NCI-H2196 (cell line): ENCODE data around the gene ADAMTSL5.
"Not testable (repeated sequence)": the region's sequence is repeated elsewhere in the genome, so short reads cannot be mapped to it uniquely, and the experiment has no call there.

Experiments used
- DNase-seq: peaks from one replicate; lab custom pipeline; 2025; ENCODE audit not compliant: unreplicated experiment; lab: John Stamatoyannopoulos, UW

Gene ADAMTSL5, protein sequence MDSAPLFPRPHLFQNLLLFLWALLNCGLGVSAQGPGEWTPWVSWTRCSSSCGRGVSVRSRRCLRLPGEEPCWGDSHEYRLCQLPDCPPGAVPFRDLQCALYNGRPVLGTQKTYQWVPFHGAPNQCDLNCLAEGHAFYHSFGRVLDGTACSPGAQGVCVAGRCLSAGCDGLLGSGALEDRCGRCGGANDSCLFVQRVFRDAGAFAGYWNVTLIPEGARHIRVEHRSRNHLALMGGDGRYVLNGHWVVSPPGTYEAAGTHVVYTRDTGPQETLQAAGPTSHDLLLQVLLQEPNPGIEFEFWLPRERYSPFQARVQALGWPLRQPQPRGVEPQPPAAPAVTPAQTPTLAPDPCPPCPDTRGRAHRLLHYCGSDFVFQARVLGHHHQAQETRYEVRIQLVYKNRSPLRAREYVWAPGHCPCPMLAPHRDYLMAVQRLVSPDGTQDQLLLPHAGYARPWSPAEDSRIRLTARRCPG

DNA sequence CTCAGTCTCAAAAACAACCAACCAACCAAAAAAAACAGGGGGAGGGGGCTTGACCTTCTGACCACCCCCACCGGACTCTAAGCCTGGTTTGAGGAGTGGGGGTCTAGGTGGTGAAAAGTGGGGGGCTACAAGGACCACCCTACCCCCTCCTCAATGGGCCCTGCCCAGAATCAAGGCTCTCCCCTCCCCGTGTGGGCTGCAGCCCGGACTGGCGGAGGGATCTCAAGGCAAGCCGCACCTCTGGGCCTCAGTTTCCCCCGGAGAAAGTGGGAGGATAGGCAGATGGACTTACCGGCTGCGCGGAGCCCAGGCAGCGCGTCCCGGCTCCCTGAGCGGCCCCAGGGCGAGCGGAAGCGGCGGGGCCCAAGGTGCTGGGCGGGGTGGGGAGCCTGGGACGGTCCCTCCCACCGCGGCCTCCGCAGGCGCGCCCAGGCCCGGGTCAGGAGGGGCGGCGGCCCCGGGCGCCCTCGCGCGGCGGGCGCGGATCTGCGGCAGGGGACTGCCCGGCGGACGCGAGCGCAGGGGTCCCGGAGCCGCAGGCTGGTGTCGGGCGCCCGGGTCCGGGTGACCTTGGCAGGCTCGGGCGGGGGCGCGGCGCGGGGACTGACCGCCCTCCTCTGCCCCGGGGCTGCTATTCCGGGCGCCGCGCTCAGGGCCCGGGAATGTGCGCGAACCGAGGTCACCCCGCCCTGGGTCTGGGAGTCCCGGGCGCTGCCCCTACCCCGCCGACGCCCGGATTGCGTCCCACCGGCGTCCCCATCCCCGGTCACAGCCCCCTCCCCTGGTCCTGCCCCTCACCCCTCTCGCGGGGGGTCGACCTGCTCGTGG lies at the start of gene ADAMTSL5:
TSS of gene ADAMTSL5 (minus strand) at position 349 of the 828 bp plus-strand sequence. CDS start 2,076 bp downstream, outside the sequence.
- peak; percentile 74 for DNase-seq

DNA sequence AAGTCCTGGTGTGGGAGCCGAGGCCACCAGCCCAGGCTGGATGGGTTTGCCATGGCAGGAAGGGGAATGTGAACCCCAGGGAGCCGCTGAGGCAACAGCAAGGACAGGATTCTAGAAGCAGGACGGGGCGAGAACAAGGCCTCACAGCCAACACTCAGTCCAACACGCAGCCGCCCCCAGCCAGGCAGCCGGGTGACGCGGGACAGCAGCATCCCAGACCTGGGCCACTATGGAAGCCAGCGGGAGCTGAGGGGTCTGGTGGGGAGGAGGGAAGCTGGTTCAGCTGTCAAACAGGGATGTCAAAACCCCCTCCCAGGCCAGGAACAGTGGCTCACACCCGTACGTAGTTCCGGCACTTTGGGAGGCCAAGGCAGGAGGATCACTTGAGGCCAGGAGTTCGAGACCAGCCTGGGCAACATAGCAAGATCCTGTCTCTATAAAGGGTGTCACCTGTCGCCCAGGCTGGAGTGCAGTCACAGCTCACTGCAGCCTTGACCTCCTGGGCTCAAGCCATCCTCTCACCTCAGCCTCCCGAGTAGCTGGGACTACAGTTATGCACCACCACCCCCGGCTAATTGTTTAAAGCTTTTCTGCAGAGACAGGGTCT lies 48.5 kb upstream of the ADAMTSL5 start:
- no peak for DNase-seq

DNA sequence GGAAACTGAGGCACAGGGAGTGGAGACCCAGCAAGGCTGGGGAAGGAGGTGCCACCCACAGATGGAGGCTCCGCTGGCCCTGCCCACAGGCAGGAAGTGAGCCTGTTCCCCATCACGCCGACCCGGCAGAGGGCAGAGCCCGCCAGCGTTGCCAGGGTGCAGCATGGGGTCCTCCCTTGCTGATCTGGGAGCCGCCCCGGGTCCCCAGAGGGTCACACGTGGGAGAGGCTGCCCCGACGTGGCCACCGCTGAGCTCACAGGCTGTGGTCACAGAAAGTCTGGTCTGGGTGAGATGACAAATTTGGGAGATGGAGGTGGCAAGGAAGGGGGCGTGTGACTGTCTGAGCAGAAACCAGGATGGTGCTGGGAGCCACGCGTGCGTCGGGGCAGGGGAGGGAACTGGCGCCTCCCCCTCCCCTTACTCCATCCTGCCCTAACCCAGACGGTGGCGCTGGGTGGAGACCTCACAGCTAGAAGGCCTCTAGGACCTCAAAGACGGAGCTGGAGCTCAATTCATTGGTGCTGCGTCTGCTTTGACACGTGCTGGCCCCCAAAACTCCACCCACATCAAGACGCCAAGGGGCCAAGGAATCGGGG lies 47.6 kb upstream of the ADAMTSL5 start:
- no peak for DNase-seq

DNA sequence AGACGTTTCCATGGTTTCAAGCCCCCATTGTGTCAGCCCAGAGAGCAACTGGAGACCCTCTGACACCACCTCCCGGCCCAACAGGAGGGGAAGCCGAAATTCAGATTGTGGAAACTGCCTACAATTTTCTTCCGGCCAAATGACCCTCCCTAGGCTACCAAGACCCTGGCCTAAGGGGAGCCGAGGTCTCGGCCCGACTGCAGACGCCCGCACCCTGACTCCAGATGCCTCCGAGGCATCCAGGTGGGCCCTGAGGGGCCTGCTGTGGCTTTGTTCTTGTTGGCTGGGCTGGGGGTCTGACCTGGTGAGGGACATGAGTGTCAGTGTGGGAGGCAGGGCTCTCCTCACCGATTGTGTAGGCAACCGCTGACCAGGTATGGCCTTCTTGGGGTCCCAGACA lies 45.7 kb upstream of the ADAMTSL5 start:
- DNase-seq: no peak

DNA sequence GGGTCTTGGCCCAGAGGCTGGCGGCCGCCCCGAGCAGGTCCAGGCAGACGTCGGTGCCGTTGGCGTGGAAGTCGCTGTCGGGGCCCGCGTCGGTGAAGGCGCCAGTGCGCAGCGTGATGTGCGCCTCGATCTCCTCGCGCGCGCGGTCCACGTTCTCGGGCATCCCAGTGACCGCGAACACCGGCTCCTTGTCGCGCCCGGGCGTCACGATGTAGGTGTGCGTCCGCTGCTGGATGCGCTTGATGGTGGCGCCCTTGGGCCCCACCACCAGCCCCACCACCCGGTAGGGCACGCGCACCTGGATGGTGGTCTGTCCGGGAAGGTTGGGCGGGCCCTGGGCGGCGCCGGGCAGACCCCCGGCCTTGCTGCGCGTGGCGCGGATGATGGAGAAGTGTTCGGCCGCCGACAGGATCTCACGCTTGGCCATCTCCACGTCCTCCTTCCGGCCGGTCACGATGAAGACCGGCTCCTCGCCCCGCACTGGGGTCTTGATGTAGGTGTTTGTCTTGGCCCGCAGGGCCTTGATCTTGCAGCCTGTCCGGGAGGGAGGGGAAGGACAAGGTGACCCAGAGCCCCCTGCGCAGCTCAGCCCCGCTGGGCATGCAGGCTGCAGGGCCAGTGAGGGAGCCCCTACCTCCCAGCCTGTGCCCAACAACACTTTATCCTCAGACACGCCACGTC lies 43.7 kb upstream of the ADAMTSL5 start:
- DNase-seq: no peak

DNA sequence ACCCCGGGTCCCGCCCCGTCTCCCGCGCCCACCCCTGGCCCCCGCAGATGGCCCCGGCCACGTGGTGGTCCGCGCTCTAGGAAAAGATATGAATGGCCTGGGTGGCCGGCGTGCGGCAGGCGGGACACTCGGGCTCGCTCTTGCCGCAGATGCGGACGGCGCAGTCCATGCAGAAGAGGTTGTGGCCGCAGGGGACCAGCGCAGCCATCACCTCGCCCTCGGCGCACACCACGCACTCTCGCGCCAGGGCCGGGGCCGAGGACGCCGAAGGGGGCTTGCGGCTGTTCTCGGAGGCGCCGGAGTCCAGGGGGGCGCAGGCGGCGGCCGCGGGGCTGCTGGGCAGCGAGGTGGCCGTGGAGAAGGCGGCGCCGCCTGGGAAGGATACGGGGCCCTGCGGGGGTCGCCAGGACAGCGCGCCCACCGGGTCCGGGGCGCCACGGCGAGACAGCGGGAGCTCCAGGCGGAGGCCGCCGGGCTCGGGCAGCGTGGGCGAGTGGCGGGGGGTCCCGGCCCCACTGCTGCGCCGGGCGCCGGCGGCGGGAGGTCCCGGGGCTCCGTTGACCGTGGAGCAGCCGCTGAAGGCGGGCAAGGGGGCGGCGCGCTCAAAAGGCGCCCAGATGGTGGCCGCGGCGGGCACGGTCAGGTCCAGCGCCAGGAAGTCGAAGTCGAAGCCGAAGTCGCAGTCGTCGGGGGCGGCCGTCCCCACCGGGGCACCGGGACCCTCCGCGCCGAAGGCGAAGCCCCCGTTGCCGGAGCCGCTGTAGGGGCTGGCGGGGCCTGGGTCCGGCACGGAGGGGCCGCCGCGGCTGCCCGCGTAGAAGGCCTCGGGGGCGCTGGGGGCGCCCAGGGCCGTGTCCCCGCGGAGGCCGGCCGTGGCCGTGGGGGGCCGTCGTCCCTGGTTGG lies 42.9 kb upstream of the ADAMTSL5 start:
- no peak for DNase-seq

DNA sequence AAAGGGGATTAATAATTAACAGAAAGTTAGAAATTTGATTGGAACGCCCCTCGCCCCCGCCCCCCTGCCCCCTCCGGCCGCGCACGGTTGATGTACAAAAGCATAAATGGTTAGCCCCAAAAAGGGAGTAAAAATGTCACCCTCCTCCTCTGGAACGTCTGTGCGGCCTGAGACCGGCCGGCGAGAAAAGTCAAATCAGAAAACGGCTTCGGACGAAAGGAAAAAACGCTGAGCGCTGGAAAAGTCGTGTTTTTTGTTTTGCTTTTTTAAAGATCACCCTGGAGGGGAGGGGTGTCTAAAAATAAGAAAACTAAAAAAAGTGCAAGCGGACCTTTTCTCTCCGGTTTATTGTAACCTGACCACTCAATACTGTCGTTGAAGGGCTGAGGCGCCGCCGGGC lies 42.1 kb upstream of the ADAMTSL5 start:
- DNase-seq: no peak

DNA sequence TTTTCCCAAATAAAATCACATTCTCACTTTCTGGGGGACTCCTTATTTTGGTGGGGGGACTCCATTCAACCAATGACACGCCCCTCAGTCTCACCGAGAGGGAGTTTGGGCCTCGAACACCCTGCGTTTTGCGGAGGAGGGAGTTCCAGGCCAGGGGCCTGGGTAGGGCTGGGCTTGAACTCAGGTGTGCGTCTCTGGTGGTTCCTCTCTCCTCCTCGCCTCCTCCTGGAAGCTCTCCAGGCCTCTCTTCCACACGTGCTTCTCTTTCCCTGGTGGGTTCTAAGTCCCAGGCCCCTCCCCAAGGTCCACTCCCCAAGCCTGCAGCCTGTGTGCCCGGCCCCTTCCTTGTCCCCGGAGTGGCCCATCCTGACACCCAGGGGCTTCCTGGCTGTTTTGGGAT lies 40.6 kb upstream of the ADAMTSL5 start:
- no peak for DNase-seq

DNA sequence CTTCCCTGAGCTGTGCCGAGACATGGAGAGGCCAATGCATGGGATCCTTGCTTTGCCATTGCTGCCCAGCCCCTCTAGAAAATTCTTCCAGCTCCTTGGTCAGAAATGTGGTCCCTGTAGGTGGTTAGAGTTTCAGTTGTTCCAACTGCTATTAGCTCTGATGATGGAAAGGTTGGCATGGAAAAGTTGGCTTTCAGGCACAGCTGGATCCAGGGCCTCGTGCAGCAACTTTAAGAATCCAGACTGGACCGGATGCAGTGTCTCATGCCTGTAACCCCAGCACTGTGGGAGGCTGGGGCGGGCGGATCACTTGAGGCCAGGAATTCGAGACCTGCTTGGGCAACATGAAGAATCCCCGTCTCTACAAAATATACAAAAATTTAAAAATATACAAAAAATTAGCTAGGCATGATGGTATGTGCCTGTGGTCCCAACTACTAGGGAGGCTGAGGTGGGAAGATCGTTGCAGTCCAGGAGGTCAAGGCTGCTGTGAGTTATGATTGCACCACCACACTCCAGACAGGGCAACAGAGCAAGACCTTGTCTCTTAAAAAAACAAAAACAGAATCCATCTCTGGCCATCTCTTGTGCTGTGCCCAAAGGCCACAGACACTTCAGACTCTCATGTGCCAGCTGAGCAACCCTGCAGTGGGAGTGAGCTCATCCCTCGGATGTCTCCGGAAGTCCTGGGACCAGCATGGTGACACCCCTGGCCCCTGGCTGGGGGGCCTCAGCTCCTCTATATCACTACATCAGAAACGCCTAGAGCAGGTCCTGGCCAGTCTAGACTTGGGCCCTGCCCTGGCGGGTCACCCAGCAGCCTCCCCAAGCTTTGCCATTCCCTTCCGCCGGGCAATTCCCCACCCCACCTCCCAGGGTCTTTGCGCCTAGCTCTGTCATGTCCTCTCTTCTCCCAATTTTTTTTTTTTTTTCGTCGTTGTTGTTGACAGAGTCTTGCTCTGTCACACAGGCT lies 38.5 kb upstream of the ADAMTSL5 start:
- DNase-seq: no peak

DNA sequence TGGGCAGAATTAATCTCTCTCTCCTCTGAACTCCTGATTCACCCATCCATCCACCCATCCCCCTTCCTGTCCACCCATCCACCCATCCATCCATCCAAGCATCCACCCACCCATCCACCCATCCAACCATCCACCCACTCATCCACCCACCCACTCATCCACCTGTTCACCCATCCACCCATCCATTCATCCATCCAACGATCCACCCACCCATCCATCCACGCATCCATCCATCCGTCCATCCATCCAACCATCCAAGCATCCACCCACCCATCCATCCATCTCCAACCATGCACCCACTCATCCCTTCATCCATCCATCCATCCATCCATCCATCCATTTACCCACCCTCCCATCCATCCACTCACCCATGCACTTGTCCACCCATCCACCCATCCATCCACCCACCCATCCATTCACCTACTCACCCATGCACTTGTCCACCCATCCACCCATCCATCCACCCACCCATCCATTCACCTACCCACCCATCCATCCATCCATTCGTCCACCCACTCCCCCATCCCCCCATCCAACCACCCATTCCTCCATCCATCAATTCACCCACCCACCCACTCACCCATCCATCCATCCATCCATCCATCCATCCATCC lies 36.6 kb upstream of the ADAMTSL5 start:
- DNase-seq: no peak

DNA sequence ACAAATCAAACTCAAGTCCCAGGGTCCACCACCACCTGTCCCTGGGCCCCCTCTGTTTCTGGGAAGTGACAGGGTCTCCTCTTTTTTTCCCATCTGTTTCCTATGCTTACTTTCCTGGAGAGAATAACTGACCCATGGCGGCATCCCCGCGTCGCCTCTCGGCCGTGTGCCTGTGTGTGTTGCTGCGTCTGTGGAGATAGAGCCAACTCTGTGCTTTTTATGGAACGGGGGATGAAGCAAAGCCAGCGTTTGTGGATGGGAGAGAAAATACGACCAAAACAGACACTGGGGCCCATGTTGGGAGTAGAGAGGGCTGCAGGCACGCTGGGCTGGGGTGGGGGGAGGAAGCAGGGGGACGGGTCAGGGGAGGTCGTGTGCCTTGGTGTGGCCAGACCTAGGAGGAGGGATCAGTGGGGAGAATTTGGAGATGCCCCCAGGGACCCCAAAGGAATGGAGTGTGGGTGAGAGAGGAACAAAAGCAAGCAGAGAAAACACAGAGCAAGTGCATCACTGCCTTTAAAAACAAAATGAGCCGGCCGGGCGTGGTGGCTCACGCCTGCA lies 27.6 kb upstream of the ADAMTSL5 start:
- DNase-seq: no peak

DNA sequence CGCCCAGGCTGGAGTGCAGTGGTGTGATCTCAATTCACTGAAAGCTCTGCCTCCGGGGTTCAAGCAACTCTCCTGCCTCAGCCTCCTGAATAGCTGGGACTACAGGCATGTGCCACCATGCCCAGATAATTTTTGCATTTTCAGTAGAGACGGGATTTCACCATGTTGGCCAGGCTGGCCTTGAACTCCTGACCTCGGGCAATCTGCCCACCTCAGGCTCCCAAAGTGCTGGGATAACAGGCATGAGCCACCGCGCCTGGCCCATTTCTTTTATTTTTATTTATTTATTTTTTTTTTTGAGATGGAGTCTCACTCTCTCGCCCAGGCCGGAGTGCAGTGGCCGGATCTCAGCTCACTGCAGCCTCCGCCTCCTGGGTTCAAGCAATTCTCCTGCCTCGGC lies 26.9 kb upstream of the ADAMTSL5 start:
- not testable (repeated sequence) for DNase-seq

DNA sequence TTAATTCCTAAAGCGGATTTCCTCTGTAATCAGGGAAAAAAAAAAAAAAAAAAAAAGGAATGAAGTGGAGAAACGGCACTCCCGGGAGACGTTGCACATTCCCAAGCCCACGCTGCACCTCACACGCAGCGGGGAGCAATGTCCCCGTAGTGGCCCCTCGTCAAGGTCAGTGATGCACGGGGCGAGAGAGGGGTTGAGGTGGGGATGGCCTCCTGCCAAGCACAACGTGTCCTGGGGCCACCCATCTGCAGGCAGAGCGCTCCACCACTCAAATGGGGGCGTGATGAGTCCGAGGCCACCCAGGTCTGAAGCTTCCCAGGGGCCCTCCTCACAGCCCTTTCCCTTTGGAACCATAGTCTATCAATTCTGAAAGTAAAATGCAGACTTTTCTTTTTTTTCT lies 26.2 kb upstream of the ADAMTSL5 start:
- DNase-seq: no peak

DNA sequence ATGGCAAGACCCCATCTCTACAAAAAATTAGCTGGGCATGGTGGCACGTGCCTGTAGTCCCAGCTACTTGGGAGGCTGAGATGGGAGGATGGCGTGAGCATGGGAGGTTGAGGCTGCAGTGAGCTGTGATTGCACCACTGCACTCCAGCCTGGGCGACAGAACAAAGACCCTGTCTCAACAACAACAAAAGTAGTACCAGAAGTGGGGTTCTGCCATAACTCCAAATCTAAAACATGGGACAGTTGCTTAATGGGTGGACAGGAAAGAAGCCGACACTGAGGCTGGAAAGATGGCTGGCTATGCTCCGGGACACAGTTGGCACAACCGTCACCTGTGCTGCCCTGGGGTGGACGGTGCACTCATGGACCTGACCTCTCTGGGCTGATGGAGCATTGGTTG lies 22.9 kb upstream of the ADAMTSL5 start:
- DNase-seq: not testable (repeated sequence)

DNA sequence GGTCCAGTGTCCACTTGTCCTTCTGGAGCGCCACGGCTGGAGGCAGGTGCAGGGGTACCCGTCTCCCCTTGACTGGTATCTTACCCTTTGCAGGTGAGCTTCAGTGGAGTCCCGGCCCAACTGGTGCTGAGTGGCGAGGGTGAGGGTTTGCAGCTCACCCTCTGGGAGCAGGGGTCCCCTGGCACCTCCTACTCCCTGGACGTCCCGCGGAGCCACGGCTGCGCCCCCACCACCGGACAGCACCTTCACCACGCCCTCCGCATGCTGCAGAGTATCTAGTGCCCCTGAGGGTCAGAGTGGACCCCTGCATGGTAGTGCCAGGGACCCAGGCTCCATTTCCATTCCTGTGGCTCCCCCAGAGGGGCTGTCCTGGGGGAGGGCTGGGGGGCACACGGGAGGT lies 22.2 kb upstream of the ADAMTSL5 start:
- no peak for DNase-seq

DNA sequence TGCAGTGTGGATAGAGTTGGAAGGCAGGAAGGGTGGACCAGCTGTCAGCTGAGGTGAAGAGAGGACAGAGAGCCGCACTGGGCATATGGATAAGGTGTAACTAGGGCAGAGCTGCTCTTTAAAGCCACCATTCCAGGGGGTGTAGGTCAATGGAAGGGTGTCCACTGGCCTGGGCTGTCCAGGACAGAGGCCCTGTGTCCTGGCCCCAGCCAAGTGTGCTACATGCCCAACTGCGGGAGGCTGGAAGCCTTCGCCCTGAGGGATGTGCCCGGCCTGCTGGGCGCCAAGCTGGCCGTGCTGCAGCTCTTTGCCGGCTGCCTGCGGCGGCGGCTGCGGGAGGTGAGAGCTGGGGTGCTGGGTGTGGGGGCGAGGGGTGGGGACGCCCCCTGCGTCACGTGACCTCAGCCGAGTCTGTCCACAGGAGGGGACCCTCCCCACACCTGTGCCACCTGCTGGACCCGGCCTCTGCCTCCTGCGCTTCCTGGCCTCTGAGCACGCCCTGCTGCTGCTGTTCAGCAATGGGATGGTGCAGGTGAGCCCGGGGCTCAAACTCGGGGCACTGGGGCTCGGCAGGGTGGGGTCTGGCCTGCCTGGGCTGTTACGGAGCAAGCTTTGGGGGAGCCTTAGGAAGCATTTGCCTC lies 20.8 kb upstream of the ADAMTSL5 start:
- no peak for DNase-seq

DNA sequence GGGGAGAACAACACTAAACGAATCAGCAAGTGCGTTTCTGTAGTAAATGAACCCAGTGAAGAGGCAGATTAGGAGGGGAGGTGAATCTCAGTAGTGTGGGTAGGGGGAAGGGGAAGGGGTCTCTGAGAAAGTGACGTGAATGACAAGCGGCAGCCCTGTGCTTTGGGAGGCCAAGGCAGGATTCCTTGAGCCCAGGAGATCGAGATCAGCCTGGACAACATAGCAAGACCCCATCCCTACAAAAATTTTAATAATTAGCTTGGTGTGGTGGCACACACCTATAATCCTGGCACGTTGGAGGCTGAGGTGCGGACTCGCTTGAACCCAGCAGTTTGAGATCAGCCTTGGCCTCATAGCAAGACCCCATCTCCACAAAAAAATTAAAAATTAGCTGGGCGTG lies 19.2 kb upstream of the ADAMTSL5 start:
- no peak for DNase-seq
